GM18873 (cell line): ENCODE data around the gene NCKAP5.

Source experiments
- ATAC-seq: cut with Tn5 transposase; IDR thresholded peaks from one replicate; pipeline ENCODE4 v1.9.1; 2021; ENCODE audit warnings: mild to moderate bottlenecking, moderate library complexity, moderate number of reproducible peaks; ENCODE audit not compliant: unreplicated experiment, low FRiP score

NCKAP5 gene

GRCh38 chr2:133072837-133073694 lies 495.2 kb downstream of the NCKAP5 start:
- no peak for ATAC-seq

GRCh38 chr2:133063775-133064174 lies 504.5 kb downstream of the NCKAP5 start:
- no peak for ATAC-seq

- ATAC-seq: no peak
These were observed 505.2 kb downstream of the NCKAP5 start for GRCh38 chr2:133062931-133063665.

- ATAC-seq: no peak
These were observed 506.2 kb downstream of the NCKAP5 start for GRCh38 chr2:133061874-133062593.

GRCh38 chr2:133054297-133054696 lies 514.0 kb downstream of the NCKAP5 start:
- ATAC-seq: no peak

GRCh38 chr2:133053541-133053940 lies 514.7 kb downstream of the NCKAP5 start:
- no peak for ATAC-seq

GRCh38 chr2:133045787-133046186 lies 522.5 kb downstream of the NCKAP5 start:
- no peak for ATAC-seq

- no peak for ATAC-seq
These were observed 523.7 kb downstream of the NCKAP5 start for GRCh38 chr2:133044556-133044955.

GRCh38 chr2:133040170-133040569 lies 528.1 kb downstream of the NCKAP5 start:
- no peak for ATAC-seq

GRCh38 chr2:133039531-133039930 lies 528.7 kb downstream of the NCKAP5 start:
- no peak for ATAC-seq

GRCh38 chr2:133026536-133027177 lies 541.6 kb downstream of the NCKAP5 start:
- ATAC-seq: no peak

GRCh38 chr2:133025004-133025403 lies 543.3 kb downstream of the NCKAP5 start:
- ATAC-seq: no peak

- no peak for ATAC-seq
These were observed 555.2 kb downstream of the NCKAP5 start for GRCh38 chr2:133012847-133013734.

GRCh38 chr2:133004623-133005022 lies 563.6 kb downstream of the NCKAP5 start:
- no peak for ATAC-seq

- no peak for ATAC-seq
These were observed 568.8 kb downstream of the NCKAP5 start for GRCh38 chr2:132999421-132999820.

GRCh38 chr2:132998221-132998620 lies 570.0 kb downstream of the NCKAP5 start:
- no peak for ATAC-seq

- no peak for ATAC-seq
These were observed 576.7 kb downstream of the NCKAP5 start for GRCh38 chr2:132991471-132992045.

- ATAC-seq: no peak
These were observed 583.5 kb downstream of the NCKAP5 start for GRCh38 chr2:132984731-132985130.

GRCh38 chr2:132980304-132980703 lies 588.0 kb downstream of the NCKAP5 start:
- ATAC-seq: no peak
